ENCODE data around the gene DUOX1. TPM values are rescaled to one million over a fixed set of nuclear protein-coding genes. Genes with fewer than 3 reads are reported as not detected.
"Not testable (repeated sequence)": the region's sequence is repeated elsewhere in the genome, so short reads cannot be mapped to it uniquely, and the experiment has no call there.

Gene DUOX1
- 1 to 10 TPM in 1 of 4 donors, under 1 TPM in 2, not detected in 1; 0.14 to 4.1 (median 0.64) TPM for total RNA-seq

DNA sequence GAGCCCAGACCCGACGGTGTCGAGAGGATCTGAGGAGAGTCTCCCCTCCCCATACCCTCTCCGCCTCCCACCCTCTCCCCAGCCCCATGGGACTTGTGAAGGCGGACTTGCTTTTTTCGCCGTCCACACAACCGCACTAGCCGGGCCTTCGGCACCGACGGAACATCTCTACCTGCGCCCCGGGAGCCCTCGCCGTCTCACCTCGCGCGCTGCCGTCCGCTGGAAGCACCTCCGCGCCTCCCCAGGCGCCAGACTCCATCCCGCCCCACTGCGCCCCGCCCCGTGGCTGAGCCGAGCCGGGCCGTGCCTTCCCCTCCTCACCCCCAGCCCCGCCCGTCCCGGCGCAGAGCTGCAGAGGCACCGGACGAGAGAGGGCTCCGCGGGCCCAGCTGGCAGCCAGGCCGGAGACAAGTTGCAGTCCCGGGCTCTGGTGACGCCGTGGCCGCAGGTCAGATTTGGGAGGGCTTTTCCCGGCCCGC, at the start of gene DUOX1, which contains the start of gene DUOXA1:
Gene DUOX1, plus strand, starts transcription at position 344 of the 479 bp plus-strand sequence. CDS start 1,973 bp downstream, outside the sequence.
Gene DUOXA1, minus strand, starts transcription at position 229 of the 479 bp plus-strand sequence. CDS start 6,865 bp downstream, outside the sequence.
- Histone ChIP-seq H3K36me3 (no peaks in the 10 kb centered on the region), H3K4me1 (peaks cover 3 to 14% (median 12%) of the 10 kb centered on the region in 4 donors), H3K27ac (no peak within 1 kb of the TSS), H3K9me3 (no peaks in the 10 kb centered on the region), H3K27me3 (peaks cover 80% of the 10 kb centered on the region), H3K4me3 (peak within 1 kb of the TSS in 1 of 4 donors; percentile 38)
- TF ChIP-seq POLR2A (IDR thresholded peaks at IDR 0.05) (no peak), EP300 (IDR thresholded peaks at IDR 0.05; ENCODE audit: low read depth) (no peak), POLR2AphosphoS5 (IDR thresholded peaks at IDR 0.05) (no peak)
- TF ChIP-seq, protein P1, sequence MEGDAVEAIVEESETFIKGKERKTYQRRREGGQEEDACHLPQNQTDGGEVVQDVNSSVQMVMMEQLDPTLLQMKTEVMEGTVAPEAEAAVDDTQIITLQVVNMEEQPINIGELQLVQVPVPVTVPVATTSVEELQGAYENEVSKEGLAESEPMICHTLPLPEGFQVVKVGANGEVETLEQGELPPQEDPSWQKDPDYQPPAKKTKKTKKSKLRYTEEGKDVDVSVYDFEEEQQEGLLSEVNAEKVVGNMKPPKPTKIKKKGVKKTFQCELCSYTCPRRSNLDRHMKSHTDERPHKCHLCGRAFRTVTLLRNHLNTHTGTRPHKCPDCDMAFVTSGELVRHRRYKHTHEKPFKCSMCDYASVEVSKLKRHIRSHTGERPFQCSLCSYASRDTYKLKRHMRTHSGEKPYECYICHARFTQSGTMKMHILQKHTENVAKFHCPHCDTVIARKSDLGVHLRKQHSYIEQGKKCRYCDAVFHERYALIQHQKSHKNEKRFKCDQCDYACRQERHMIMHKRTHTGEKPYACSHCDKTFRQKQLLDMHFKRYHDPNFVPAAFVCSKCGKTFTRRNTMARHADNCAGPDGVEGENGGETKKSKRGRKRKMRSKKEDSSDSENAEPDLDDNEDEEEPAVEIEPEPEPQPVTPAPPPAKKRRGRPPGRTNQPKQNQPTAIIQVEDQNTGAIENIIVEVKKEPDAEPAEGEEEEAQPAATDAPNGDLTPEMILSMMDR (IDR thresholded peaks at IDR 0.05), result no peak
- in situ Hi-C loops (cut with MboI; ENCODE audit: low pct_ligation_motif_present in 1 of 4, low pct_unique_long_range_greater_than_20kb in 1 of 4, low sequenced_read_pairs in 3 of 4), result no loop called here
- intact Hi-C loops (cut with DNase I; ENCODE audit: low total_unique reads), result no loop called here
- 9% methylated on average over 33 of the region's 46 CpGs; no CpG with 5 or more reads in 1 of the 2 donors for WGBS, 2 donors (ENCODE audit: low coverage in 1 of 2)
- DNase-seq, result peak; percentile 63

DNA sequence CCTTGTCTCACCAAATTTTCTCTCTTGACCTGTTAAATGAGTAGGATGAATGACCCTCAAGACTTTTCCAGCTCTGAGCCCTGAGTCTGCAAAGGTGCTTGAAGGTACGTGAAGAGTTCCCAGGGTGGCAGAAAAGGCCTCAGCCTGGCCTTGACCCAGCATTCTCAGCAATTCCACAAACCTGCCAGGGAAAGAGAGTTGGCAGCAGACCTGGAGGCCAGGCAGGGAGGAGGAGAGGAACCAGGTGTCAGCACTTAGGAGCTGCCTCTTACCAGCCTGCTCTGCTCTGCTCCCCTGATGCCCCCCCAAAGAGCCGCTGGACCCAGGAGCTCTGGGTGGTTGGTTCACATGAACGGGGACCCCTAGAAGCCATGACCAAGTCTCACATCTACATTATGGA, 49.2 kb upstream of the DUOX1 start:
- in situ Hi-C loops (cut with MboI; ENCODE audit: low pct_ligation_motif_present in 1 of 4, low pct_unique_long_range_greater_than_20kb in 1 of 4, low sequenced_read_pairs in 3 of 4); H3K27me3 ChIP-seq; H3K4me1 ChIP-seq; DNase-seq; H3K4me3 ChIP-seq; H3K9me3 ChIP-seq; intact Hi-C loops (cut with DNase I; ENCODE audit: low total_unique reads); H3K36me3 ChIP-seq; H3K27ac ChIP-seq: not testable (repeated sequence)
- WGBS, 2 donors (ENCODE audit: low coverage in 1 of 2), result 97% methylated on average over 3 of the region's 3 CpGs; no CpG with 5 or more reads in 1 of the 2 donors

DNA sequence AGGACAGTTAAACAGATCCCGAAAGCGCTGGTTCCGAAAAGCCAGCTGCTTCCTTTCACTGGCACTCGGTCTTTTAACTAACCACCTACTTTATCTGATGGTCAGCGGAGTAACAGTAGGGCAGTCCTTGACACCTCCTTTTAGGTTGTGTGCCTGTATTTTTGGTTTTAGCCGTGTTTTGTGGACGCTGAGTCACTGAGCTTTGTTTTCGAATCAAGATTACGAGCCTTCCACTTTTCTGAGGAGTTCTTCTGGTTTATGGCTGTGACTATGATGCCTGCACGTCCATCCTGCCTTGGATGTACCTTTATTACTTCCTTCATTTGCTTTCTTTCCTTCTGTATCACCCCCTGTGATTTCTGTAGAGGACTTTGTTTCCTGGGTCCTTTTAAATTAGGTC, 47.4 kb upstream of the DUOX1 start:
- H3K36me3 ChIP-seq; DNase-seq; H3K4me1 ChIP-seq; H3K4me3 ChIP-seq; H3K27me3 ChIP-seq; H3K27ac ChIP-seq; H3K9me3 ChIP-seq; in situ Hi-C loops (cut with MboI; ENCODE audit: low pct_ligation_motif_present in 1 of 4, low pct_unique_long_range_greater_than_20kb in 1 of 4, low sequenced_read_pairs in 3 of 4); intact Hi-C loops (cut with DNase I; ENCODE audit: low total_unique reads): not testable (repeated sequence)
- 31 to 49% methylated on average over 3 to 7 of the region's 10 CpGs for WGBS, 2 donors (ENCODE audit: low coverage in 1 of 2)

DNA sequence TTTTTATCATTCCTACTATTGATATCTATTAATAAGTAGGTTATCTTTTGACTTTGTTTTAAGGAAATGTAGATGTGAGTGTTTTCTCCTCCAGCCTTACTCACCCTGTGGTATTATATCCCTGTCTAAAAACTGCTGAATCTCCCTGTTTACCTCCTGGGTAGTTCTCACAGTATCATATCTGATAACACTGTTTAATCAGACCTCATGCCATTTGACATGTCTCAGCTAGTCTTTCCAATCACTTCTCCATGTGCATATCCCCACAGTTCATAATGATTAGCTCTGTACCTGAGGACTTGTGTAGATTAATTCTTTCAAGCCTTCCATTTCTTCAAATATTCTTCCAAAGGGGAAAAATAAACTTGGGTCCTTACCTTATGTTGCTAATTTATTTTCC, 46.6 kb upstream of the DUOX1 start:
- Histone ChIP-seq H3K27ac (no peak overlapping the region), H3K27me3 (peaks cover 5% of the 10 kb centered on the region)

DNA sequence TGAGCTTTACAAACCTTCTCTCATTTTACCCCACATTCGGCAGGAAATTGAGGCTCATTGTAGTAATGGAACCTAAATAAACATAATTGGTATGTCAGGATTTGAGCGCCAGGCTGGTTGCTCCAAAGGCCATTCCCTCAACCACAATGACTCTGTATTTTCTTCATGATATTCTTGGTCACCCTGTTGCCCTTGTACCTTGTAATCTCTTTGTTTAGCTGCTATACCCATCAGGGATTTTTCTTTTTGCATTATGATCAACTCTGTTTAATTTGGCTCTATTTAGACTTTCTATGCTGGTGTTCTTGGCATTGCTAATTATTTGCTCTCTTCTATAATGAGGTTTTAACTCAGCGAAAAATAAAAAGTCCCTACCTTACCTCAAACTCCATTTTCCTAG, 45.6 kb upstream of the DUOX1 start:
- Histone ChIP-seq H3K27me3 (peaks cover 5% of the 10 kb centered on the region), H3K27ac (no peak overlapping the region), H3K4me3 (no peak overlapping the region), H3K36me3 (no peaks in the 10 kb centered on the region), H3K4me1 (no peaks in the 10 kb centered on the region), H3K9me3 (no peaks in the 10 kb centered on the region)
- intact Hi-C loops (cut with DNase I; ENCODE audit: low total_unique reads) (no loop called here), in situ Hi-C loops (cut with MboI; ENCODE audit: low pct_ligation_motif_present in 1 of 4, low pct_unique_long_range_greater_than_20kb in 1 of 4, low sequenced_read_pairs in 3 of 4) (no loop called here)
- DNase-seq, result no peak
- TF ChIP-seq POLR2AphosphoS5 (IDR thresholded peaks at IDR 0.05), result no peak
- no peak for TF ChIP-seq EP300 (IDR thresholded peaks at IDR 0.05; ENCODE audit: low read depth)
- TF ChIP-seq POLR2A (IDR thresholded peaks at IDR 0.05), result no peak
- TF ChIP-seq, protein P1 (IDR thresholded peaks at IDR 0.05), result no peak
- WGBS, 2 donors (ENCODE audit: low coverage in 1 of 2), result 77 to 78% methylated on average over 3 of the region's 3 CpGs

More for the DNA sequence above, 46.6 kb upstream of the DUOX1 start:
- H3K9me3 ChIP-seq, result no peaks in the 10 kb centered on the region
- no peaks in the 10 kb centered on the region for H3K36me3 ChIP-seq
- intact Hi-C loops (cut with DNase I; ENCODE audit: low total_unique reads), result no loop called here
- H3K4me1 ChIP-seq, result no peaks in the 10 kb centered on the region
- in situ Hi-C loops (cut with MboI; ENCODE audit: low pct_ligation_motif_present in 1 of 4, low pct_unique_long_range_greater_than_20kb in 1 of 4, low sequenced_read_pairs in 3 of 4), result no loop called here
- TF ChIP-seq, protein P1 (IDR thresholded peaks at IDR 0.05), result no peak
- TF ChIP-seq POLR2AphosphoS5 (IDR thresholded peaks at IDR 0.05) (no peak), EP300 (IDR thresholded peaks at IDR 0.05; ENCODE audit: low read depth) (no peak), POLR2A (IDR thresholded peaks at IDR 0.05) (no peak)
- H3K4me3 ChIP-seq, result no peak overlapping the region
- DNase-seq, result no peak
